Endothelial cell of umbilical vein (primary cell): ENCODE measurements around the gene CDC40. TPM values are rescaled to one million over a fixed set of nuclear protein-coding genes. Genes with fewer than 3 reads are reported as not detected.

Experiments used
- BruUV-seq: library from RNA; stranded (reverse); fragments of 400-500 nt; replicated peaks from 2 replicates; lab custom pipeline; 2021; lab: Mats Ljungman, UMichigan
- CTCF ChIA-PET: fragments of 300-600, 350-600 bp; sonication (Branson Sonifier 250); formaldehyde crosslinking; loops from one replicate; lab custom pipeline; 2021; ENCODE audit warnings: antibody characterized with exemption, inconsistent platforms; lab: Charles Lee
- POLR2A ChIA-PET: fragments of 300-600, 350-600 bp; sonication (Branson Sonifier 250); formaldehyde crosslinking; loops from one replicate; lab custom pipeline; 2021; ENCODE audit warnings: antibody characterized with exemption, inconsistent platforms; lab: Charles Lee
- DNase-seq: peaks from one replicate; pipeline ENCODE4 v3.0.0-alpha.2; 2011; ENCODE audit warnings: low read depth, low spot score
- FAIRE-seq: peaks from 2 replicates; lab custom pipeline; 2011; peaks lifted over from hg19 to GRCh38; lab: Jason Lieb, UNC
- H2AFZ ChIP-seq: 2 replicates; pipeline ENCODE4 v1.6.0; 2012; ENCODE audit warnings: low read depth, low read length, control low read depth, inconsistent platforms
- H3K27ac ChIP-seq: 2 replicates; pipeline ENCODE4 v1.5.1; 2011; ENCODE audit warnings: low read depth, mild to moderate bottlenecking, control low read depth, low read length, moderate library complexity; ENCODE audit not compliant: insufficient read depth
- H3K27me3 ChIP-seq, 2 experiments: 2 replicates each; pipeline versions ENCODE4 v1.6.0 to v1.6.1; 2011; ENCODE audit warnings: low read length in 2 of 2, mixed read lengths in 1 of 2; ENCODE audit not compliant: control insufficient read depth in 2 of 2, insufficient read depth in 2 of 2
- H3K36me3 ChIP-seq, 2 experiments: 2 replicates in 1 of 2; 3 replicates in 1 of 2; pipeline ENCODE4 v1.5.1; 2011; ENCODE audit warnings: low read length in 2 of 2, mild to moderate bottlenecking in 1 of 2, moderate library complexity in 1 of 2; ENCODE audit not compliant: control insufficient read depth in 2 of 2, insufficient read depth in 2 of 2; ENCODE audit errors: extremely low read depth in 1 of 2
- H3K4me1 ChIP-seq: 3 replicates; pipeline ENCODE4 v1.5.1; 2011; ENCODE audit warnings: mild to moderate bottlenecking, low read length; ENCODE audit not compliant: control insufficient read depth, insufficient read depth; ENCODE audit errors: extremely low read depth
- H3K4me2 ChIP-seq: 2 replicates; pipeline ENCODE4 v1.6.1; 2011; ENCODE audit warnings: low read length, control low read depth, mixed read lengths; ENCODE audit not compliant: insufficient read depth
- H3K4me3 ChIP-seq, 3 experiments: fragments of 200-600 bp in 1 of 3; sonication (generic), shearing (Covaris generic) in 1 of 3; replicated peaks in 1 of 3; 2 replicates each; pipeline ENCODE4 v1.5.1; 2011 to 2016; ENCODE audit warnings: control low read depth in 3 of 3, low read length in 3 of 3, mild to moderate bottlenecking in 2 of 3, inconsistent platforms in 1 of 3, low read depth in 1 of 3, moderate library complexity in 1 of 3; ENCODE audit not compliant: insufficient read depth in 1 of 3
- H3K79me2 ChIP-seq: 2 replicates; pipeline ENCODE4 v1.6.0; 2012; ENCODE audit warnings: low read length, inconsistent platforms; ENCODE audit not compliant: control insufficient read depth, insufficient read depth
- H3K9ac ChIP-seq: replicated peaks from 2 replicates; pipeline ENCODE3; 2011; ENCODE audit warnings: low read length, control low read depth; ENCODE audit not compliant: insufficient read depth; ENCODE audit errors: extremely low read depth
- H3K9me1 ChIP-seq: replicated peaks from 3 replicates; pipeline ENCODE4 v1.6.0; 2011; ENCODE audit warnings: mild to moderate bottlenecking, low read length; ENCODE audit not compliant: control insufficient read depth, insufficient read depth; ENCODE audit errors: extremely low read depth
- H3K9me3 ChIP-seq: replicated peaks from 2 replicates; pipeline ENCODE4 v1.5.1; 2012; ENCODE audit warnings: low read length, inconsistent platforms; ENCODE audit not compliant: control insufficient read depth, insufficient read depth
- H4K20me1 ChIP-seq: replicated peaks from 2 replicates; pipeline ENCODE3; 2011; ENCODE audit warnings: mild to moderate bottlenecking, low read length; ENCODE audit not compliant: control insufficient read depth, insufficient read depth; ENCODE audit errors: extremely low read depth
- EZH2 ChIP-seq: IDR thresholded peaks from 2 replicates; pipeline ENCODE4 v1.6.1; 2012; ENCODE audit warnings: borderline replicate concordance, low read depth, mild to moderate bottlenecking, moderate library complexity, low read length, inconsistent platforms; ENCODE audit not compliant: severe bottlenecking
- FOS ChIP-seq: IDR thresholded peaks from 2 replicates; pipeline ENCODE4 v1.6.1; 2011; ENCODE audit warnings: mild to moderate bottlenecking, low read length, moderate library complexity, borderline replicate concordance; ENCODE audit not compliant: insufficient read depth
- GATA2 ChIP-seq: IDR thresholded peaks from 2 replicates; pipeline ENCODE4 v1.7.0; 2011; ENCODE audit warnings: low read depth, mild to moderate bottlenecking, moderate library complexity, mixed read lengths, low read length; ENCODE audit not compliant: insufficient read length, insufficient read depth
- JUN ChIP-seq: IDR thresholded peaks from 2 replicates; pipeline ENCODE4 v1.6.1; 2011; ENCODE audit warnings: borderline replicate concordance, low read depth; ENCODE audit not compliant: insufficient read length, insufficient read depth
- MYC ChIP-seq: IDR thresholded peaks from one replicate; pipeline ENCODE4 v1.6.1; 2011; ENCODE audit warnings: mild to moderate bottlenecking, low read depth, low read length
- POLR2A ChIP-seq: IDR thresholded peaks from 2 replicates; pipeline ENCODE4 v1.6.1; 2012; ENCODE audit warnings: low read depth, mild to moderate bottlenecking, control low read depth, low read length
- POLR2AphosphoS5 ChIP-seq: IDR thresholded peaks from 2 replicates; pipeline ENCODE4 v1.6.1; 2012; ENCODE audit warnings: low read depth, mild to moderate bottlenecking, control low read depth, low read length, moderate library complexity; ENCODE audit not compliant: insufficient read depth
- dilution Hi-C: fragments of 300-500 bp; cut with MboI; formaldehyde crosslinking; loops from one replicate; pipeline ENCODE4 v1.15.0; 2019; ENCODE audit warnings: low sequenced_read_pairs; ENCODE audit not compliant: extremely low pct_ligation_motif_present
- intact Hi-C: fragments of 100-400 bp; cut with micrococcal nuclease; formaldehyde crosslinking; loops from one replicate; pipeline ENCODE4 v1.10.0; 2022
- polyA plus RNA-seq, 4 experiments: library from polyadenylated mRNA; depleted of rRNA in 3 of 4; stranded (reverse) in 3 of 4; unstranded in 1 of 4; fragments of >200 nt; gene quantifications; 2 replicates each; pipeline versions ENCODE4 v1.2.1 to v1.2.3, GENCODE V29; 2011 to 2012; ENCODE audit warnings: missing spikeins in 1 of 4
- total RNA-seq: library from RNA; stranded (reverse); gene quantifications from 2 replicates; pipeline ENCODE4 v1.2.3, GENCODE V29; 2021
- TF ChIP-seq, protein P1 (sequence below), 2 donors: IDR thresholded peaks; 1 replicate in 1 of 2; 2 replicates in 1 of 2; pipeline ENCODE4 v1.5.1; 2011; ENCODE audit warnings: low read length in 2 of 2, mild to moderate bottlenecking in 2 of 2, moderate library complexity in 2 of 2, control low read depth in 1 of 2, inconsistent platforms in 1 of 2, low read depth in 1 of 2; ENCODE audit not compliant: insufficient read depth in 1 of 2; ENCODE audit errors: extremely low read depth in 1 of 2
- TF ChIP-seq, protein P2 (sequence below): IDR thresholded peaks from 2 replicates; pipeline ENCODE4 v1.6.1; 2011; ENCODE audit not compliant: insufficient read depth, insufficient read length

Gene CDC40
- total and polyA plus RNA-seq, 2 donors (not counting 3 experiments of a cell fraction or from before 2014, with no cell fraction given): 7.2 to 18.5 TPM

DNA sequence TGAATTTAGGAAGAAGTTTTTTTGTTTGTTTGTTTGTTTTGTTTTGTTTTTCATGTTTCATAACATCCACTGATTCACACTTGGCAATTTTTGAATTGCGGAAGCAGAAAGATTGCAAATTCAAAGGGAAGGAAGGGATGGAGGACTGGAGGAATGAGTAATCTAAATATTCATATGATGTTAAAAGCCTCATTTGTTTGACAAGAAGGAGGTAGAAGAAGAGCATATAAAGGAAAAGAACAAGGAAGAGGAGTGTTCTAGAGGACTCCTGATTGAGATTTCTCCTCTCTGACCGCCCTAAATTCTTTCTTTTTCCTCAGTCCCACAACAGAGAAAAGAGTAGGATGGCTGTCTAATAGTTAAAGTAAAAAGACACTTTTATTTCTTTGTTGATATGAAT, 89.4 kb downstream of the CDC40 start:
- ChIA-PET POLR2A (no interaction called here), CTCF (no interaction called here)
- no peaks in the 10 kb centered on the region for H3K36me3 ChIP-seq
- H3K4me3 ChIP-seq: no peak overlapping the region
- no peak overlapping the region for H2AFZ ChIP-seq
- FAIRE-seq (no peak), DNase-seq (no peak)
- peaks cover 0 to 1% of the 10 kb centered on the region in 2 experiments for H3K27me3 ChIP-seq
- no peak overlapping the region for H3K9ac ChIP-seq
- H3K4me1 ChIP-seq: no peaks in the 10 kb centered on the region
- H3K4me2 ChIP-seq: no peak overlapping the region
- no peaks in the 10 kb centered on the region for H4K20me1 ChIP-seq
- no peaks in the 10 kb centered on the region for H3K9me3 ChIP-seq
- dilution Hi-C loops (no loop called here), intact Hi-C loops (no loop called here)
- TF ChIP-seq, protein P1, sequence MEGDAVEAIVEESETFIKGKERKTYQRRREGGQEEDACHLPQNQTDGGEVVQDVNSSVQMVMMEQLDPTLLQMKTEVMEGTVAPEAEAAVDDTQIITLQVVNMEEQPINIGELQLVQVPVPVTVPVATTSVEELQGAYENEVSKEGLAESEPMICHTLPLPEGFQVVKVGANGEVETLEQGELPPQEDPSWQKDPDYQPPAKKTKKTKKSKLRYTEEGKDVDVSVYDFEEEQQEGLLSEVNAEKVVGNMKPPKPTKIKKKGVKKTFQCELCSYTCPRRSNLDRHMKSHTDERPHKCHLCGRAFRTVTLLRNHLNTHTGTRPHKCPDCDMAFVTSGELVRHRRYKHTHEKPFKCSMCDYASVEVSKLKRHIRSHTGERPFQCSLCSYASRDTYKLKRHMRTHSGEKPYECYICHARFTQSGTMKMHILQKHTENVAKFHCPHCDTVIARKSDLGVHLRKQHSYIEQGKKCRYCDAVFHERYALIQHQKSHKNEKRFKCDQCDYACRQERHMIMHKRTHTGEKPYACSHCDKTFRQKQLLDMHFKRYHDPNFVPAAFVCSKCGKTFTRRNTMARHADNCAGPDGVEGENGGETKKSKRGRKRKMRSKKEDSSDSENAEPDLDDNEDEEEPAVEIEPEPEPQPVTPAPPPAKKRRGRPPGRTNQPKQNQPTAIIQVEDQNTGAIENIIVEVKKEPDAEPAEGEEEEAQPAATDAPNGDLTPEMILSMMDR (IDR thresholded peaks at IDR 0.05; ENCODE audit: extremely low read depth in 1 of 2, insufficient read depth in 1 of 2, low read depth in 1 of 2, low read length in 2 of 2): no peak
- TF ChIP-seq, protein P2, sequence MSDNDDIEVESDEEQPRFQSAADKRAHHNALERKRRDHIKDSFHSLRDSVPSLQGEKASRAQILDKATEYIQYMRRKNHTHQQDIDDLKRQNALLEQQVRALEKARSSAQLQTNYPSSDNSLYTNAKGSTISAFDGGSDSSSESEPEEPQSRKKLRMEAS: no peak
- TF ChIP-seq EZH2: no peak
- no peak for TF ChIP-seq FOS
- no peaks in the 10 kb centered on the region for H3K9me1 ChIP-seq
- BruUV-seq: no TSS peak
- no peak overlapping the region for H3K27ac ChIP-seq
- no peaks in the 10 kb centered on the region for H3K79me2 ChIP-seq

DNA sequence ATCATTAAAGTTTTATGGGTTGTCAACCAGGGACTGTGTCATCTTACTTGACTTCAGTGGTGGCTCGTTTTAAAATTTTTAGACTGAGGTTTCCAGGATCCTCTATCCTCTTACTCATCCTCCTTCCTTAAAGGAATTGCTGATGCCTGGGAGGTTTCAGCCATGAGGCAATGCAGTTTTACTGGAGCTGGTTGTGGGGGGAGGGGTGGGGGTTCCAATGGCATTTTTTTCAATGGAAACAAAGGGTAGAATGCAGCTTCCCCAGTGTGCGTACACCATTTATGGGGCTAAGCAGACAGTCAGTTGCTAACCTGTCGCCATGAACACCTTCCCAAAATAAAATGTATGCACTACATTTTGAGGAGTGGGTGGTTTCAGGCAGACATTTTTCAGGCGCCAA, 89.9 kb downstream of the CDC40 start:
- ChIA-PET POLR2A (no interaction called here), CTCF (interaction anchor here (1.7 kb wide), 1 partner anchor 92 kb away, joined by 3 read pairs; no protein-coding TSS in a partner anchor)
- Histone ChIP-seq H3K27ac (no peak overlapping the region), H3K27me3 (peaks cover 0 to 1% of the 10 kb centered on the region in 2 experiments), H3K36me3 (no peaks in the 10 kb centered on the region), H3K4me2 (no peak overlapping the region), H2AFZ (no peak overlapping the region), H3K9me3 (no peaks in the 10 kb centered on the region), H3K79me2 (no peaks in the 10 kb centered on the region), H3K4me1 (no peaks in the 10 kb centered on the region), H4K20me1 (no peaks in the 10 kb centered on the region), H3K4me3 (no peak overlapping the region), H3K9ac (no peak overlapping the region), H3K9me1 (no peaks in the 10 kb centered on the region)
- DNase-seq: no peak
- dilution Hi-C loops (no loop called here), intact Hi-C loops (no loop called here)
- BruUV-seq: no TSS peak
- FAIRE-seq: no peak
- TF ChIP-seq POLR2AphosphoS5: no peak
- TF ChIP-seq MYC: no peak
- no peak for TF ChIP-seq GATA2
- TF ChIP-seq FOS: no peak
- no peak for TF ChIP-seq POLR2A
- TF ChIP-seq, protein P1 (IDR thresholded peaks at IDR 0.05; ENCODE audit: extremely low read depth in 1 of 2, insufficient read depth in 1 of 2, low read depth in 1 of 2, low read length in 2 of 2): no peak
- TF ChIP-seq JUN: no peak
- TF ChIP-seq EZH2: no peak
- TF ChIP-seq, protein P2: no peak
